Mammary epithelial cell (primary cell): ENCODE results near the gene MRPS12.

ENCODE experiments used
- CTCF ChIP-seq, 2 donors: IDR thresholded peaks in 1 of 2; conservative IDR thresholded peaks in 1 of 2; 2 replicates each; pipeline ENCODE4 v1.5.1; 2011 to 2012; ENCODE audit warnings: inconsistent platforms in 2 of 2, low read length in 2 of 2, mild to moderate bottlenecking in 2 of 2, control low read depth in 1 of 2, low read depth in 1 of 2; ENCODE audit not compliant: insufficient read depth in 1 of 2; ENCODE audit errors: extremely low read depth in 1 of 2
- EZH2 ChIP-seq: IDR thresholded peaks from 2 replicates; pipeline ENCODE4 v1.6.1; 2012; ENCODE audit warnings: low read length, inconsistent platforms, borderline replicate concordance

- TF ChIP-seq CTCF (conservative IDR thresholded peaks at IDR 0.05 in 1 of 2, IDR thresholded peaks at IDR 0.05 in 1 of 2; ENCODE audit: extremely low read depth in 1 of 2, insufficient read depth in 1 of 2, low read depth in 1 of 2, low read length in 2 of 2) (no peak), EZH2 (no peak)
Measured at GRCh38 chr19:38922482-38922881, 8.3 kb upstream of the MRPS12 start.
